Psoas muscle (tissue), 8 donors: Measurements from ENCODE around the gene ARHGAP21. TPM values are rescaled to one million over a fixed set of nuclear protein-coding genes. Genes with fewer than 3 reads are reported as not detected.
"Not testable (repeated sequence)": the region's sequence is repeated elsewhere in the genome, so short reads cannot be mapped to it uniquely, and the experiment has no call there.

ENCODE experiments used
- ATAC-seq, 4 donors: fragments of 200-7000 bp; cut with Tn5 transposase; one replicate each; pipeline ENCODE4 v1.9.1; 2020; ENCODE audit warnings: moderate library complexity in 3 of 4, mild to moderate bottlenecking in 2 of 4
- DNase-seq, 2 donors: peaks; one replicate each; pipeline ENCODE4 v3.0.0-alpha.2; 2020
- H3K27ac ChIP-seq: fragments of 200-600 bp; one replicate; pipeline ENCODE4 v1.8.0; 2022
- H3K27me3 ChIP-seq, 3 donors: fragments of 200-600 bp in 1 of 3; one replicate each; pipeline versions ENCODE4 v1.6.1 to v1.8.0; 2013 to 2022; ENCODE audit warnings: low read length in 2 of 3, mild to moderate bottlenecking in 2 of 3, moderate library complexity in 1 of 3; ENCODE audit not compliant: insufficient read depth in 3 of 3
- H3K36me3 ChIP-seq, 2 donors: fragments of 200-600 bp in 1 of 2; one replicate each; pipeline versions ENCODE4 v1.6.1 to v1.8.0; 2013 to 2022; ENCODE audit warnings: low read depth in 1 of 2, mild to moderate bottlenecking in 1 of 2, moderate library complexity in 1 of 2; ENCODE audit not compliant: insufficient read depth in 1 of 2
- H3K4me1 ChIP-seq: fragments of 200-600 bp; one replicate; pipeline ENCODE4 v1.8.0; 2022
- H3K4me3 ChIP-seq: fragments of 200-600 bp; one replicate; pipeline ENCODE4 v1.8.0; 2022; ENCODE audit warnings: mild to moderate bottlenecking
- H3K9me3 ChIP-seq: fragments of 200-600 bp; one replicate; pipeline ENCODE4 v1.8.0; 2022
- WGBS, 3 donors: extraction: QIAGEN DNeasy Blood & Tissue Kit; methylation state at CpG; one replicate each; pipeline versions ENCODE4 v1.1.6 to v1.1.7; 2013; 5-methylcytosine and 5-hydroxymethylcytosine counted together
- intact Hi-C, 2 donors: fragments of 100-400 bp; cut with DNase I; formaldehyde crosslinking; loops; one replicate each; pipeline versions ENCODE4 v1.11.0 to v1.14.2; 2022
- long read RNA-seq, 2 donors: library from polyadenylated mRNA; unstranded; transcript quantifications; one replicate each; pipeline ENCODE4 v2.0.0, GENCODE V29; 2021
- polyA plus RNA-seq, 3 donors: library from polyadenylated mRNA; stranded (reverse); fragments of 200-250 nt; gene quantifications; one replicate each; pipeline ENCODE4 v1.2.3, GENCODE V29; 2013
- total RNA-seq, 4 donors: library from RNA; stranded (reverse); fragmentation: NEBNext Ultra II Directional in 2 of 4; extraction: Animal tissue kit (Norgen Biotek cat#: 25700) in 2 of 4; gene quantifications; one replicate each; pipeline versions ENCODE4 v1.2.1 to v1.2.4, GENCODE V29; 2021 to 2023
- TF ChIP-seq, protein P1 (sequence below): fragments of 200-600 bp; IDR thresholded peaks from one replicate; pipeline ENCODE4 v1.8.0; 2022; ENCODE audit warnings: antibody characterized with exemption
- donor health status: healthy with polysubstance abuse.
- donor health status: DM: no; HTN: no; CAD: no; lungs with moderate emphysema.
- donor health status: Bipolar disorder and iron deficiency.
- donor health status: healthy.
- donor health status: DM: yes; HTN: yes; CAD: no.
- donor health status: DM: no; HTN: no; CAD: no.
- donor health status: DM: no; HTN: no; CAD: no.
- donor health status: DM: yes; HTN: yes; CAD: no.

Gene ARHGAP21
- 10 to 100 TPM; 27.7 to 44.7 (median 36.4) TPM for total RNA-seq
- polyA plus RNA-seq, result 10 to 100 TPM; 16.1 to 34.2 (median 16.8) TPM
- long read RNA-seq, donor 1, partial matches to known transcripts, result 3 of 3 reads
- long read RNA-seq, donor 1, other reads (novel, unspliced or antisense), result 0 of 3 reads
- long read RNA-seq, donor 2, full-length matches to known transcripts, result 2 of 10 reads
- long read RNA-seq, donor 2, partial matches to known transcripts, result 3 of 10 reads
- long read RNA-seq, donor 2, other reads (novel, unspliced or antisense), result 5 of 10 reads

GRCh38 chr10:24723788-24724380 is at the start of gene ARHGAP21:
Gene ARHGAP21, minus strand, starts transcription at chr10:24723887. Its CDS starts 1,988 bp downstream, at chr10:24721899.
- ATAC-seq (peak; percentile 32 to 54 (median 50)), DNase-seq (peak; percentile 76 to 85)
- peak within 1 kb of the TSS; percentile 91 for H3K4me3 ChIP-seq
- peak within 1 kb of the TSS; percentile 99 for H3K27ac ChIP-seq
- no peaks in the 10 kb centered on the region for H3K9me3 ChIP-seq
- H3K36me3 ChIP-seq, result no peaks in the 10 kb centered on the region
- no peaks in the 10 kb centered on the region for H3K27me3 ChIP-seq
- WGBS, 3 donors, result 0 to 1% (median 0%) methylated on average over 24 to 46 of the region's 46 CpGs
- intact Hi-C loops, result loop anchor here (2.0 to 10.0 kb wide), 6 partner anchors 37 to 361 kb away; partner anchors contain the start of genes ENKUR (in 2 of the 2) and THNSL1 (in 2 of the 2)
- peaks cover 20% of the 10 kb centered on the region for H3K4me1 ChIP-seq
- TF ChIP-seq, protein P1, sequence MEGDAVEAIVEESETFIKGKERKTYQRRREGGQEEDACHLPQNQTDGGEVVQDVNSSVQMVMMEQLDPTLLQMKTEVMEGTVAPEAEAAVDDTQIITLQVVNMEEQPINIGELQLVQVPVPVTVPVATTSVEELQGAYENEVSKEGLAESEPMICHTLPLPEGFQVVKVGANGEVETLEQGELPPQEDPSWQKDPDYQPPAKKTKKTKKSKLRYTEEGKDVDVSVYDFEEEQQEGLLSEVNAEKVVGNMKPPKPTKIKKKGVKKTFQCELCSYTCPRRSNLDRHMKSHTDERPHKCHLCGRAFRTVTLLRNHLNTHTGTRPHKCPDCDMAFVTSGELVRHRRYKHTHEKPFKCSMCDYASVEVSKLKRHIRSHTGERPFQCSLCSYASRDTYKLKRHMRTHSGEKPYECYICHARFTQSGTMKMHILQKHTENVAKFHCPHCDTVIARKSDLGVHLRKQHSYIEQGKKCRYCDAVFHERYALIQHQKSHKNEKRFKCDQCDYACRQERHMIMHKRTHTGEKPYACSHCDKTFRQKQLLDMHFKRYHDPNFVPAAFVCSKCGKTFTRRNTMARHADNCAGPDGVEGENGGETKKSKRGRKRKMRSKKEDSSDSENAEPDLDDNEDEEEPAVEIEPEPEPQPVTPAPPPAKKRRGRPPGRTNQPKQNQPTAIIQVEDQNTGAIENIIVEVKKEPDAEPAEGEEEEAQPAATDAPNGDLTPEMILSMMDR, result no peak

DNA sequence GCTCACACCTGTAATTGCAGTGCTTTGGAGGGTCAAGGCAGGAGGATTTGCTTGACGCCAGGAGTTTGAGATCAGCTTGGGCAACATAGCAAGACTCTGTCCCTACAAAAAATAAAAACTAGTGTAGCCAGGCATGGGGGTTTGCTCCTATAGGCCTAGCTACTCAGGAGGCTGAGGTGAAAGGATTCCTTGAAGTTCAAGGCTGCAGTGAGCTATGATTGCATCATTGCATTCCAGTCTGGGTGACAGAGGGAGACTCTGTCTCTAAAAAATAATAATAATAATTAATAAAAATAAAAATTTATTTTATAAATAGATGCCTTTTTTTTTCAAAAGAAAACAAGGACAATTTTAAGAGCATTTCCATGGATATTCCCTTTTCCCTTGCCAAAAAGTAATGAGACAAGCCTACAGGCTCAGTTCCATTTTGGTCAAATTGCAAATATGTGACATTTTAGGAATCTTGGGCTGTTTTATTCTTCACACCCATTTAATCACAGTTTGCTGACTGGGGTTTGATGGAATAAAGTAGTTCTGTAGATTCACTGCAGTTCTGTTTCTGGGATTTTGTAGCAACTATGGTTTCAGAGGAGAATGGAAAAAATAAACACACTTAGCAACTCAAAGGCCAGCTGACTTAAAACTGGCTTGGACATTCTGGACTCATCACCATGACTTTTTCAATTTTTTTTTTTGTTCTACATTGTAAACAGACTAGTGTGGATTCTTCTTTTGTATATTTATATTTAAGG is 48.4 kb upstream of the ARHGAP21 start:
- intact Hi-C loops, result no loop called here
- H3K27ac ChIP-seq, result no peak overlapping the region
- DNase-seq (no peak), ATAC-seq (no peak)
- no peaks in the 10 kb centered on the region for H3K27me3 ChIP-seq
- TF ChIP-seq, protein P1, result no peak
- 85 to 90% (median 87%) methylated on average over 1 of the region's 1 CpG for WGBS, 3 donors
- H3K9me3 ChIP-seq, result no peaks in the 10 kb centered on the region
- H3K4me1 ChIP-seq, result no peaks in the 10 kb centered on the region
- H3K4me3 ChIP-seq, result no peak overlapping the region
- H3K36me3 ChIP-seq, result no peaks in the 10 kb centered on the region

- 0 to 34% (median 33%) methylated on average over 1 of the region's 1 CpG for WGBS, 3 donors
- H3K27ac ChIP-seq, H3K9me3 ChIP-seq, H3K4me3 ChIP-seq, intact Hi-C loops, DNase-seq, ATAC-seq, H3K4me1 ChIP-seq, H3K36me3 ChIP-seq, H3K27me3 ChIP-seq: not testable (repeated sequence)
Measured at GRCh38 chr10:24764991-24765390, 41.3 kb upstream of the ARHGAP21 start.

- Histone ChIP-seq H3K27ac (no peak overlapping the region), H3K4me1 (no peaks in the 10 kb centered on the region), H3K9me3 (no peaks in the 10 kb centered on the region), H3K36me3 (no peaks in the 10 kb centered on the region), H3K4me3 (no peak overlapping the region), H3K27me3 (no peaks in the 10 kb centered on the region)
- intact Hi-C loops, result no loop called here
- ATAC-seq (no peak), DNase-seq (no peak)
- TF ChIP-seq, protein P1, result no peak
- 10 to 19% (median 16%) methylated on average over 2 of the region's 2 CpGs for WGBS, 3 donors
Measured at GRCh38 chr10:24762966-24763623, 39.4 kb upstream of the ARHGAP21 start.
